AG04450 (cell line): Measurements from ENCODE around the gene CCR4. TPM values are rescaled to one million over a fixed set of nuclear protein-coding genes. Genes with fewer than 3 reads are reported as not detected.
"Not testable (repeated sequence)": the region's sequence is repeated elsewhere in the genome, so short reads cannot be mapped to it uniquely, and the experiment has no call there.

ENCODE experiments used
- CTCF ChIA-PET: fragments of 300-600, 350-600 bp; formaldehyde crosslinking; extraction: SDS; loops from one replicate; lab custom pipeline; 2022; ENCODE audit warnings: antibody characterized with exemption, inconsistent platforms; lab: Charles Lee
- POLR2A ChIA-PET: fragments of 350-600 bp; formaldehyde crosslinking; extraction: SDS; loops from one replicate; lab custom pipeline; 2021; ENCODE audit warnings: antibody characterized with exemption, inconsistent platforms; lab: Yijun Ruan, JAX
- DNase-seq: peaks from one replicate; pipeline ENCODE4 v3.0.0-alpha.2; 2011; ENCODE audit warnings: low read depth, low spot score
- H3K27ac ChIP-seq: one replicate; pipeline ENCODE4 v1.5.1; 2012; ENCODE audit warnings: low read depth, low read length, control low read depth
- H3K27me3 ChIP-seq: one replicate; pipeline ENCODE4 v1.6.0; 2012; ENCODE audit warnings: low read length; ENCODE audit not compliant: control insufficient read depth, insufficient read depth
- H3K4me3 ChIP-seq: 2 replicates; pipeline ENCODE4 v1.5.1; 2011; ENCODE audit warnings: mild to moderate bottlenecking, low read depth, low read length, control low read depth
- H3K9me3 ChIP-seq: 2 replicates; pipeline ENCODE4 v1.5.1; 2012; ENCODE audit warnings: low read length; ENCODE audit not compliant: control insufficient read depth, insufficient read depth
- polyA plus RNA-seq: library from polyadenylated mRNA; depleted of rRNA; stranded (reverse); fragments of >200 nt; gene quantifications from 2 replicates; pipeline ENCODE4 v1.2.3, GENCODE V29; 2011
- TF ChIP-seq, protein P1 (sequence below): IDR thresholded peaks from 2 replicates; pipeline ENCODE4 v1.5.1; 2011; ENCODE audit warnings: low read depth, low read length, control low read depth, inconsistent platforms

CCR4 gene
- polyA plus RNA-seq, 1 experiment, result not detected

DNA sequence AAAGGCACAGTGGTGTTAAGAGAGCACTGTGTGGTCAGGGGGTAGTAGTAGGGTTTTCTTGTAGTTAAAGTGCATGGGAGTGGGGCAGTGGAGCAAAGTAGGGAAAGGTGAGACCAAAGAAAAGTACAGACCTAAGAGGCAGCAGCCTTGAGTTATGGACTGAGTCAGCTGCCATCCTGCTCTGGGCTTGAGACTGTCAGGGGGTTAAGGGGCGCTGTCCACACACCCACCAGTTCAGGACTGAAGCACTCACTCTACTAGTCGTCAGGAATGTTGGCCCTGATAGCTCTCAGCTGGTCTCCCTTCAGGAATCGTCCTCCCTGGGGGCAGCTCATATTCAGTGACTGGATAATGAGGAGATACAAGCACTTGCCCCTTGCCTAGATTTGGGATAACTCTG, 7.9 kb downstream of the CCR4 start:
- TF ChIP-seq, protein P1, sequence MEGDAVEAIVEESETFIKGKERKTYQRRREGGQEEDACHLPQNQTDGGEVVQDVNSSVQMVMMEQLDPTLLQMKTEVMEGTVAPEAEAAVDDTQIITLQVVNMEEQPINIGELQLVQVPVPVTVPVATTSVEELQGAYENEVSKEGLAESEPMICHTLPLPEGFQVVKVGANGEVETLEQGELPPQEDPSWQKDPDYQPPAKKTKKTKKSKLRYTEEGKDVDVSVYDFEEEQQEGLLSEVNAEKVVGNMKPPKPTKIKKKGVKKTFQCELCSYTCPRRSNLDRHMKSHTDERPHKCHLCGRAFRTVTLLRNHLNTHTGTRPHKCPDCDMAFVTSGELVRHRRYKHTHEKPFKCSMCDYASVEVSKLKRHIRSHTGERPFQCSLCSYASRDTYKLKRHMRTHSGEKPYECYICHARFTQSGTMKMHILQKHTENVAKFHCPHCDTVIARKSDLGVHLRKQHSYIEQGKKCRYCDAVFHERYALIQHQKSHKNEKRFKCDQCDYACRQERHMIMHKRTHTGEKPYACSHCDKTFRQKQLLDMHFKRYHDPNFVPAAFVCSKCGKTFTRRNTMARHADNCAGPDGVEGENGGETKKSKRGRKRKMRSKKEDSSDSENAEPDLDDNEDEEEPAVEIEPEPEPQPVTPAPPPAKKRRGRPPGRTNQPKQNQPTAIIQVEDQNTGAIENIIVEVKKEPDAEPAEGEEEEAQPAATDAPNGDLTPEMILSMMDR, result no peak
- CTCF ChIA-PET, result interaction anchor here (0.9 kb wide), 1 partner anchor 114 kb away, joined by 9 read pairs; no protein-coding TSS in a partner anchor

DNA sequence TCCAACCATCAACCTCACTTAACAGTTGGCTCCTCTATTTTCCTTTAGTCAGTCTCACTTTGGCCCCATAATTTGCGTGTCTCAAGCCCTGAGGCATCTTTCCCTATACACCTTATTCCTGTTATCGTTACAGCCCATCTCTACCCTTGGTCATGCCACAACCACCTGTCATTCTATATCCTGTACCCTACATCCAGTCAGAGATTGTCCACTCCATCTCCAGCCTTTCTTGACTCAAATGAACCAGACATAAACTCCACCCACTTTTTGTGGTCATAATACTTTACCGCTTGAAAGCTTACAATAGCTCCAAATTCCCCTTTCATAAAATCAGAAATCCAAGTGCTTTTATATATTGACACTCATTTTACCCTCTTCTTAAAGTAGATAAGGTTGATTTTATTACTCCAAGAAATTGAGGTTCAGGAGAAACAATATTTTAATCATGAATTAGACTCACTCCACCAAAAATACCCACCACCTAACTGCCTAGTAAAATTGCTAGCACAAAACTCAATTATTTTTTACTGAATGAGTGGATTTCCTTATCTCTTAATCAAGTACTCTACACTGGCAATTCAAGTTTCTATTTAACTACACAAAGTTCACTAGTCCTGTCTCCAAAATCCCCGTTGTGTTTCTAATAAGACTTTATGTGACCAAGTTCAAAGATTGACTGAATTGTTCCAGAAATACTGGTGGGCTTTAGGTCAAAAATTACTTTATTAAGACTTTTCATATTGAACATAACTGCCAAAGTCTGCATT, 9.1 kb downstream of the CCR4 start:
- Histone ChIP-seq H3K4me3 (no peak overlapping the region), H3K27ac (no peak overlapping the region), H3K27me3 (peaks cover 5% of the 10 kb centered on the region), H3K9me3 (peaks cover 1% of the 10 kb centered on the region)
- ChIA-PET POLR2A (no interaction called here), CTCF (interaction anchor here (0.7 kb wide), 1 partner anchor 115 kb away, joined by 3 read pairs; no protein-coding TSS in a partner anchor)
- DNase-seq, result no peak
- TF ChIP-seq, protein P1, result no peak

More for the DNA sequence above, 7.9 kb downstream of the CCR4 start:
- H3K27ac ChIP-seq, result no peak overlapping the region
- no peaks in the 10 kb centered on the region for H3K9me3 ChIP-seq
- DNase-seq, result no peak
- POLR2A ChIA-PET, result no interaction called here
- peaks cover 5% of the 10 kb centered on the region for H3K27me3 ChIP-seq
- no peak overlapping the region for H3K4me3 ChIP-seq

DNA sequence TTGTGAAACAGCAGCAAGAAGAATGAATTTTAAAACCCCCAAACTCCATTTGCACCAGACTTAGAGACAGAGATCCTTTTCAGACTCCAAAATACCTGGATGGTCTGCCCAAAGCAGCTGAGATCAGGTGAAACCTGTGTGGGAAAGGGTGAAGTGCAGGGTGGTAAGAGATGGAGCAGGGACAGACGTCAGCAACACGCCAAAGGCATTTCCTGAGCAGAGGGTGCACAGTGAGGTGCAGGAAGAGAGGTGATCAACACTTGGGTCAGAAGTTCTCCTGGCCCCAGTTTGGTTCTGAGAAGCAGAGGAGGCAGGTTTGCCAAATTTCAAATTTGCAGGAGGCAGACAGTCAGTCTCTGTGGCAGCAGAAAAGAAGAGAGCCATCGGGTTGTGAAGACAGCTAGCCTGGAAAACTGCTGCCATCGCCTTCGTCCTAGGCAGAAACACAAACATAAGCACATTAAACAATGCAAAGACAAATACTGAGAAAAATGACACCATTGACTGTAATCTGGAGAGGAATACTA, 9.8 kb downstream of the CCR4 start:
- Histone ChIP-seq H3K27ac (no peak overlapping the region), H3K27me3 (peaks cover 5% of the 10 kb centered on the region), H3K9me3 (peaks cover 7% of the 10 kb centered on the region), H3K4me3 (no peak overlapping the region)
- no peak for DNase-seq
- TF ChIP-seq, protein P1, result no peak
- ChIA-PET POLR2A (no interaction called here), CTCF (interaction anchor here (1.0 to 2.5 kb wide), 2 partner anchors 12 to 14 kb away, joined by 5 to 10 read pairs; no protein-coding TSS in a partner anchor)

- TF ChIP-seq, protein P1, result no peak
- CTCF ChIA-PET, result interaction anchor here (0.5 kb wide), 1 partner anchor 159 kb away, joined by 5 read pairs; no protein-coding TSS in a partner anchor
Measured at GRCh38 chr3:32963871-32964270, 12.4 kb downstream of the CCR4 start.

DNA sequence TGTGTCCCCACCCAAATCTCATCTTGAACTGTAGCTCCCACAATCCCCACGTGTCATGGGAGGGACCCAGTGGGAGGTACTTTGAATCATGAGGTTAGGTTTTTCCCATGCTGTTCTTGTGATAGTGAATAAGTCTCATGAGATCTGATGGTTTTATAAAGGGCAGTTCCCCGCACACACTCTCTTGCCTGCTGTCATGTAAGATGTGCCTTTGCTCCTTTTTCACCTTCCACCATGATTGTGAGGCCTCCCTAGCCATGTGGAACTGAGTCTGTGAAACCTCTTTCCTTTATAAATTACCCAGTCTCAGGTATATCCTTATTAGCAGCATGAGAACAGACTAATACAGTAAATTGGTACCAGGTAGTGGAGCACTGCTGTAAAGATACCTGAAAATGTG, 13.3 kb downstream of the CCR4 start:
- H3K27ac ChIP-seq, CTCF ChIA-PET, DNase-seq, POLR2A ChIA-PET, H3K27me3 ChIP-seq, H3K4me3 ChIP-seq: not testable (repeated sequence)
- H3K9me3 ChIP-seq, result peaks cover 12% of the 10 kb centered on the region

More at GRCh38 chr3:32963871-32964270, 12.4 kb downstream of the CCR4 start:
- H3K27me3 ChIP-seq, result peaks cover 5% of the 10 kb centered on the region
- POLR2A ChIA-PET, result no interaction called here
- no peak for DNase-seq
- no peak overlapping the region for H3K4me3 ChIP-seq
- H3K27ac ChIP-seq, result no peak overlapping the region
- peaks cover 12% of the 10 kb centered on the region for H3K9me3 ChIP-seq

DNA sequence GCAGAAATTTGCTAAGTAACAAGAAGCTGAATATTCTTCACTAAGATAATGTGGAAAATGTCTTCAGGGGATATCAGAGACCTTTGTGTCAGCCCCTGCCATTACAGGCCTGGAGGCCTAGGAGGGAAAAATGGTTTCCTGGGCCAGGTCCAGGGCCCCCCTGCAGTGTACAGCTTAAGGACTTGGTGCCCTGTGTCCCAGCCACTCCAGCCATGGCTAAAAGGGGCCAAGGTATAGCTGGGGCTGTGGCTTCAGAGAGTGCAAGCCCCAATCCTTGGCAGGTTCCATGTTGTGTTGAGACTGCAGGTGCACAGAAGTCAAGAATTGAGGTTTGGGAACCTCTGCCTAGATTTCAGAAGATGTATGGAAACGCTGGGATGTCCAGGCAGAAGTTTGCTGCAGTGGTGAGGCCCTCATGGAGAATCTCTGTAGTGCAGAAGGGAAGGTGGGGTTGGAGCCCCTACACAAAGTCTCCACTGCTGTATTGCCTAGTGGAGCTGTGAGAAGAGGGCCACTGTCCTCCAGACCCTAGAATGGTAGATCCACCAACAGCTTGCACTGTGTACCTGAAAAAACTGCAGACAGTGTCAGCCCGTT, 14.3 kb downstream of the CCR4 start:
- CTCF ChIA-PET, result interaction anchor here (1.7 kb wide), 1 partner anchor 109 kb away, joined by 8 read pairs; no protein-coding TSS in a partner anchor
- H3K27me3 ChIP-seq, H3K4me3 ChIP-seq, H3K27ac ChIP-seq, DNase-seq, POLR2A ChIA-PET: not testable (repeated sequence)
- peaks cover 12% of the 10 kb centered on the region for H3K9me3 ChIP-seq

- CTCF ChIA-PET, result interaction anchor here (1.7 kb wide), 1 partner anchor 108 kb away, joined by 8 read pairs; no protein-coding TSS in a partner anchor
- POLR2A ChIA-PET, result not testable (repeated sequence)
Measured at GRCh38 chr3:32966627-32967026, 15.2 kb downstream of the CCR4 start.

More at GRCh38 chr3:32966627-32967026, 15.2 kb downstream of the CCR4 start:
- H3K27ac ChIP-seq, H3K4me3 ChIP-seq, H3K27me3 ChIP-seq, DNase-seq: not testable (repeated sequence)
- H3K9me3 ChIP-seq, result peaks cover 12% of the 10 kb centered on the region
